SK-N-SH (cell line): ENCODE measurements around the gene TMEM267. TPM values are rescaled to one million over a fixed set of nuclear protein-coding genes. Genes with fewer than 3 reads are reported as not detected.

Experiments
- CTCF ChIA-PET: fragments of 300-600, 350-600 bp; formaldehyde crosslinking; extraction: SDS; loops from one replicate; lab custom pipeline; 2021; lab: Yijun Ruan, JAX
- POLR2A ChIA-PET: fragments of 350-600 bp; sonication (Branson Sonifier 250); formaldehyde crosslinking; extraction: SDS; loops from one replicate; lab custom pipeline; 2020; ENCODE audit warnings: antibody characterized with exemption, inconsistent platforms; lab: Yijun Ruan, JAX
- DNase-seq: peaks from one replicate; pipeline ENCODE4 v3.0.0; 2012
- H2AFZ ChIP-seq: fragments of 200-600 bp; sonication (generic); 2 replicates; pipeline ENCODE4 v1.8.1; 2016; ENCODE audit warnings: antibody characterized with exemption, mild to moderate bottlenecking, low read depth
- H3F3A ChIP-seq: fragments of 200-600 bp; sonication (generic); replicated peaks from 2 replicates; pipeline ENCODE3; 2016; ENCODE audit warnings: antibody characterized with exemption, mild to moderate bottlenecking; ENCODE audit not compliant: insufficient read depth
- H3K27ac ChIP-seq, 2 experiments: fragments of 200-500 bp in 1 of 2; fragments of 200-600 bp in 1 of 2; sonication (Bioruptor generic) in 1 of 2; sonication (generic), shearing (Covaris generic) in 1 of 2; 2 replicates each; pipeline versions ENCODE4 v1.5.1 to v1.6.1; 2014 to 2016; ENCODE audit warnings: low read depth in 2 of 2, inconsistent platforms in 1 of 2, low read length in 1 of 2, mild to moderate bottlenecking in 1 of 2, mixed read lengths in 1 of 2
- H3K27me3 ChIP-seq: fragments of 200-600 bp; sonication (generic), shearing (Covaris generic); 2 replicates; pipeline ENCODE4 v1.6.1; 2016; ENCODE audit warnings: mixed run types; ENCODE audit not compliant: insufficient read depth
- H3K36me3 ChIP-seq, 2 experiments: fragments of 200-500 bp in 1 of 2; fragments of 200-600 bp in 1 of 2; sonication (Bioruptor generic) in 1 of 2; sonication (generic) in 1 of 2; replicated peaks in 1 of 2; 2 replicates each; pipeline versions ENCODE3 to v1.5.1; 2014 to 2016; ENCODE audit warnings: low read length in 1 of 2, mild to moderate bottlenecking in 1 of 2; ENCODE audit not compliant: insufficient read depth in 2 of 2, control insufficient read depth in 1 of 2
- H3K4me1 ChIP-seq, 2 experiments: fragments of 200-500 bp in 1 of 2; fragments of 200-600 bp in 1 of 2; sonication (Bioruptor generic) in 1 of 2; sonication (generic), shearing (Covaris generic) in 1 of 2; 2 replicates each; pipeline versions ENCODE4 v1.5.1 to v1.6.1; 2014 to 2016; ENCODE audit warnings: low read depth in 1 of 2, low read length in 1 of 2, mixed run types in 1 of 2; ENCODE audit not compliant: insufficient read depth in 2 of 2, control insufficient read depth in 1 of 2
- H3K4me2 ChIP-seq: fragments of 200-600 bp; sonication (generic), shearing (Covaris generic); 2 replicates; pipeline ENCODE4 v1.6.1; 2017; ENCODE audit warnings: mixed run types
- H3K4me3 ChIP-seq, 2 experiments: fragments of 200-500 bp in 1 of 2; fragments of 200-600 bp in 1 of 2; sonication (Bioruptor generic) in 1 of 2; sonication (generic), shearing (Covaris generic) in 1 of 2; 2 replicates each; pipeline versions ENCODE4 v1.5.1 to v1.8.1; 2014 to 2016; ENCODE audit warnings: low read depth in 2 of 2, inconsistent platforms in 1 of 2, low read length in 1 of 2, mild to moderate bottlenecking in 1 of 2, mixed read lengths in 1 of 2, moderate library complexity in 1 of 2
- H3K79me2 ChIP-seq: fragments of 200-600 bp; sonication (generic); 2 replicates; pipeline ENCODE4 v1.8.1; 2017; ENCODE audit warnings: mild to moderate bottlenecking; ENCODE audit not compliant: insufficient read depth
- H3K9ac ChIP-seq: fragments of 200-600 bp; sonication (generic); 2 replicates; pipeline ENCODE4 v1.6.1; 2017; ENCODE audit warnings: mixed run types
- H3K9me2 ChIP-seq: fragments of 200-600 bp; sonication (generic); 2 replicates; pipeline ENCODE4 v1.6.1; 2017; ENCODE audit warnings: mixed run types
- H3K9me3 ChIP-seq: fragments of 200-600 bp; sonication (generic); 2 replicates; pipeline ENCODE4 v1.6.1; 2017; ENCODE audit warnings: mixed run types, mild to moderate bottlenecking, moderate library complexity
- H4K20me1 ChIP-seq: fragments of 200-600 bp; sonication (generic); 2 replicates; pipeline ENCODE4 v1.6.1; 2017; ENCODE audit warnings: mild to moderate bottlenecking, mixed run types; ENCODE audit not compliant: insufficient read depth
- CHD2 ChIP-seq: fragments of 150-350 bp; IDR thresholded peaks from 2 replicates; pipeline ENCODE4 v1.6.1; 2018; ENCODE audit warnings: low read length; ENCODE audit not compliant: partially characterized antibody
- EZH2phosphoT487 ChIP-seq: fragments of 200-600 bp; sonication (generic); IDR thresholded peaks from 2 replicates; pipeline ENCODE4 v1.6.1; 2017; ENCODE audit warnings: low read depth, mixed run types, mild to moderate bottlenecking, antibody characterized with exemption, moderate library complexity, borderline replicate concordance
- FOXJ3 ChIP-seq: sonication (generic); formaldehyde crosslinking; IDR thresholded peaks from 2 replicates; pipeline ENCODE4 v1.5.1; 2020; ENCODE audit warnings: mild to moderate bottlenecking, missing genetic modification reagents
- FOXM1 ChIP-seq: IDR thresholded peaks from 2 replicates; pipeline ENCODE4 v1.4.0; 2012; ENCODE audit warnings: low read depth, mild to moderate bottlenecking
- GATA2 ChIP-seq: sonication (generic); formaldehyde crosslinking; IDR thresholded peaks from 2 replicates; pipeline ENCODE4 v1.5.0; 2020; ENCODE audit warnings: mild to moderate bottlenecking, missing genetic modification reagents
- JUND ChIP-seq: IDR thresholded peaks from 2 replicates; pipeline ENCODE4 v1.4.0; 2012
- NRF1 ChIP-seq: IDR thresholded peaks from 2 replicates; pipeline ENCODE4 v1.6.1; 2012; ENCODE audit warnings: low read depth, mild to moderate bottlenecking, low read length
- RAD21 ChIP-seq: IDR thresholded peaks from 2 replicates; pipeline ENCODE4 v1.6.1; 2012; ENCODE audit warnings: mild to moderate bottlenecking, low read length
- REST ChIP-seq: IDR thresholded peaks from 2 replicates; pipeline ENCODE4 v1.6.1; 2012; ENCODE audit warnings: mild to moderate bottlenecking, low read depth, low read length, moderate library complexity
- RXRA ChIP-seq: IDR thresholded peaks from 2 replicates; pipeline ENCODE4 v1.4.0; 2012; ENCODE audit warnings: low read depth, mild to moderate bottlenecking, borderline replicate concordance
- SIN3A ChIP-seq: IDR thresholded peaks from 2 replicates; pipeline ENCODE4 v1.6.1; 2012; ENCODE audit warnings: low read depth, mild to moderate bottlenecking, low read length, moderate library complexity, borderline replicate concordance
- TAF1 ChIP-seq: IDR thresholded peaks from 2 replicates; pipeline ENCODE4 v1.6.1; 2012; ENCODE audit warnings: low read depth, mild to moderate bottlenecking, low read length, moderate library complexity, borderline replicate concordance
- TCF12 ChIP-seq: IDR thresholded peaks from 2 replicates; pipeline ENCODE4 v1.4.0; 2012
- TEAD4 ChIP-seq: IDR thresholded peaks from 2 replicates; pipeline ENCODE4 v1.4.0; 2012; ENCODE audit warnings: mild to moderate bottlenecking, borderline replicate concordance; ENCODE audit not compliant: insufficient read depth
- WGBS: methylation state at CpG from one replicate; pipeline ENCODE4 v1.1.6; 2017; ENCODE audit warnings: low lambda C conversion rate; 5-methylcytosine and 5-hydroxymethylcytosine counted together
- polyA plus RNA-seq, 3 experiments: library from polyadenylated mRNA; depleted of rRNA; stranded (reverse); fragments of >200 nt; gene quantifications; 2 replicates each; pipeline ENCODE4 v1.2.3, GENCODE V29; 2012
- TF ChIP-seq, protein P1 (sequence below): IDR thresholded peaks from 2 replicates; pipeline ENCODE4 v1.4.0; 2012; ENCODE audit warnings: low read depth
- TF ChIP-seq, protein P2 (sequence below): IDR thresholded peaks from 2 replicates; pipeline ENCODE4; 2012

The TMEM267 gene
- polyA plus RNA-seq, 1 of the 3 experiments (the other 2 are of a cell fraction), result 5.7 TPM

GRCh38 chr5:43514471-43514815 lies 30.8 kb upstream of the TMEM267 start:
- H3K36me3 ChIP-seq, result no peaks in the 10 kb centered on the region
- peaks cover 26% of the 10 kb centered on the region; the same call in 1 of the 2 replicates for H3K79me2 ChIP-seq
- H3K27ac ChIP-seq, result peak overlapping the region; percentile 91 to 96
- ChIA-PET POLR2A (interaction anchor here (1.2 to 1.7 kb wide), 4 partner anchors 9 to 88 kb away, joined by 6 to 28 read pairs (median 12); partner anchors contain the start of genes NNT and TMEM267), CTCF (interaction anchor here (1.6 to 2.6 kb wide), 2 partner anchors 30 to 42 kb away, joined by 6 to 13 read pairs; partner anchors contain the start of genes PAIP1 and TMEM267)
- no peak for TF ChIP-seq GATA2 (CRISPR knock-in tag)
- no peak for TF ChIP-seq TEAD4
- TF ChIP-seq TAF1, result no peak
- no peak for TF ChIP-seq RXRA
- no peak for TF ChIP-seq JUND
- TF ChIP-seq FOXJ3 (CRISPR knock-in tag), result no peak
- TF ChIP-seq SIN3A, result no peak
- TF ChIP-seq RAD21, result no peak
- TF ChIP-seq FOXM1, result no peak
- TF ChIP-seq TCF12, result no peak
- no peak for TF ChIP-seq NRF1
- TF ChIP-seq, protein P1, sequence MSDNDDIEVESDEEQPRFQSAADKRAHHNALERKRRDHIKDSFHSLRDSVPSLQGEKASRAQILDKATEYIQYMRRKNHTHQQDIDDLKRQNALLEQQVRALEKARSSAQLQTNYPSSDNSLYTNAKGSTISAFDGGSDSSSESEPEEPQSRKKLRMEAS, result no peak
- TF ChIP-seq CHD2, result no peak
- TF ChIP-seq REST, result no peak
- TF ChIP-seq, protein P2, sequence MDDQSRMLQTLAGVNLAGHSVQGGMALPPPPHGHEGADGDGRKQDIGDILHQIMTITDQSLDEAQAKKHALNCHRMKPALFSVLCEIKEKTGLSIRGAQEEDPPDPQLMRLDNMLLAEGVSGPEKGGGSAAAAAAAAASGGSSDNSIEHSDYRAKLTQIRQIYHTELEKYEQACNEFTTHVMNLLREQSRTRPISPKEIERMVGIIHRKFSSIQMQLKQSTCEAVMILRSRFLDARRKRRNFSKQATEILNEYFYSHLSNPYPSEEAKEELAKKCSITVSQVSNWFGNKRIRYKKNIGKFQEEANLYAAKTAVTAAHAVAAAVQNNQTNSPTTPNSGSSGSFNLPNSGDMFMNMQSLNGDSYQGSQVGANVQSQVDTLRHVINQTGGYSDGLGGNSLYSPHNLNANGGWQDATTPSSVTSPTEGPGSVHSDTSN, result no peak
- TF ChIP-seq EZH2phosphoT487, result no peak
- no peaks in the 10 kb centered on the region for H3K27me3 ChIP-seq
- DNase-seq, result peak; percentile 51
- H3K9me3 ChIP-seq, result no peaks in the 10 kb centered on the region
- H3K4me2 ChIP-seq, result peak overlapping the region; percentile 89
- no peaks in the 10 kb centered on the region for H4K20me1 ChIP-seq
- no peaks in the 10 kb centered on the region for H3K9me2 ChIP-seq
- 2% methylated on average over 6 of the region's 6 CpGs for WGBS
- peak overlapping the region; percentile 99 for H2AFZ ChIP-seq
- H3K4me1 ChIP-seq, result peaks cover 0 to 11% of the 10 kb centered on the region in 2 experiments; a peak in 2 of 4 replicates
- H3F3A ChIP-seq, result peaks cover 7% of the 10 kb centered on the region
- H3K9ac ChIP-seq, result peak overlapping the region; percentile 97
- peak overlapping the region; percentile 76 to 96 for H3K4me3 ChIP-seq
